Thyroid gland (tissue), 4 donors: ENCODE results near the gene MSMP.

Source experiments
- POLR2A ChIP-seq, 2 donors: fragments of 450-650 bp; IDR thresholded peaks; one replicate each; pipeline ENCODE4 v1.6.1; 2017; ENCODE audit warnings: antibody characterized with exemption in 2 of 2, mild to moderate bottlenecking in 2 of 2, moderate library complexity in 1 of 2
- TF ChIP-seq, protein P1 (sequence below), 6 experiments: fragments of 200-600 bp in 3 of 6; fragments of 450-650 bp in 3 of 6; sonication (generic) in 3 of 6; IDR thresholded peaks; one replicate each; pipeline ENCODE4 v1.5.1; 2016 to 2019; ENCODE audit warnings: antibody characterized with exemption in 6 of 6, mild to moderate bottlenecking in 2 of 6, inconsistent platforms in 1 of 6, moderate library complexity in 1 of 6

DNA sequence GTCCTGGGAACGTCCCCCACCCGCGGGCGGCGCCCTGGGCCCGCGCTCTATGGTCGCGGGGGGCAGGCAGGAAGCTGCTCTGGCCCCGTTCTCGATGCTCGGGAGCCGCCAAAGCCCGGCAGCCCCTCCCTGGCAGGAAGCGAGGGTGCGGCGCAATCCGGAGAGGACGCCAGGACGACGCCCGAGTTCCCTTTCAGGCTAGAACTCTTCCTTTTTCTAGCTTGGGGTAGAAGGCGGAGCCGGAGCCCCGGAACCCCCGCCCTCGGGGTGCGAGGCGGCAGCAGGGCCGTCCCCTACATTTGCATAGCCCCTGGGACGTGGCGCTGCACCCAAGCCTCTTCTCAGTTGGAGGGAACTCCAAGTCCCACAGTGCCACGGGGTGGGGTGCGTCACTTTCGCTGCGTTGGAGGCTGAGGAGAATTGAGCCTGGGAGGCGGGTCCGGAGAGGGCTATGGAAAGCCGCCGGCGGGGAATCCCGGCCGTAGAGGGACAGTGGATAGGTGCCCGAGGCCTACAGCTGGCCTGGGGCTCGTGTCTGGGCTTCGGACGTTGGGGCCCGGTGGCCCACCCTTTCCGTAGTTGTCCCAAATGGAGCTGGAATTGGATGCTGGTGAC, 21.8 kb downstream of the MSMP start, which contains the start of the genes CREB3 and TLN1:
- TF ChIP-seq, protein P1, sequence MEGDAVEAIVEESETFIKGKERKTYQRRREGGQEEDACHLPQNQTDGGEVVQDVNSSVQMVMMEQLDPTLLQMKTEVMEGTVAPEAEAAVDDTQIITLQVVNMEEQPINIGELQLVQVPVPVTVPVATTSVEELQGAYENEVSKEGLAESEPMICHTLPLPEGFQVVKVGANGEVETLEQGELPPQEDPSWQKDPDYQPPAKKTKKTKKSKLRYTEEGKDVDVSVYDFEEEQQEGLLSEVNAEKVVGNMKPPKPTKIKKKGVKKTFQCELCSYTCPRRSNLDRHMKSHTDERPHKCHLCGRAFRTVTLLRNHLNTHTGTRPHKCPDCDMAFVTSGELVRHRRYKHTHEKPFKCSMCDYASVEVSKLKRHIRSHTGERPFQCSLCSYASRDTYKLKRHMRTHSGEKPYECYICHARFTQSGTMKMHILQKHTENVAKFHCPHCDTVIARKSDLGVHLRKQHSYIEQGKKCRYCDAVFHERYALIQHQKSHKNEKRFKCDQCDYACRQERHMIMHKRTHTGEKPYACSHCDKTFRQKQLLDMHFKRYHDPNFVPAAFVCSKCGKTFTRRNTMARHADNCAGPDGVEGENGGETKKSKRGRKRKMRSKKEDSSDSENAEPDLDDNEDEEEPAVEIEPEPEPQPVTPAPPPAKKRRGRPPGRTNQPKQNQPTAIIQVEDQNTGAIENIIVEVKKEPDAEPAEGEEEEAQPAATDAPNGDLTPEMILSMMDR (IDR thresholded peaks at IDR 0.05): no peak
- TF ChIP-seq POLR2A (IDR thresholded peaks at IDR 0.05): peak in 1 of 2 donors; percentile 86
